ENCODE results near the gene AKNAD1.

DNA sequence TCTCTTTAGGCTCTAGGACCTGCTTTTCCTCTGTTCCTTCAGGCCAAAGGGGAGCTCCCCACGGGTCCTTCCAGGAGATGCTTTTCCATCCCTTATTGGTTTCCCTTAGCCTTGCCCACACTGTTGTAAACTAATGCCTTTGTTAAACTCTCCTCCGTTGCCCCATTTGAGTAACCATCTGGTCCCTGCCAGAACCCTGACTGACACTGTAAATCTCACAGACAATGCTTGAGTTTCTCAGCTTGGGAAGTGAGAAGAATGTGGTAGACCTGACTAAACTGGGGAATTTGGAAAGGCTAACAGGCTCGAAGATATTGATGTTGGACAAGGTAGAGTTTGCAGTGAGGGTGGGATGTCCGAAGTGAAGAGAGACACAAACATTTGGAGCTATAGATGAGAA, 11.4 kb downstream of the AKNAD1 start:
- TF ChIP-seq EZH2phosphoT487 (IDR thresholded peaks at IDR 0.05; ENCODE audit: insufficient read depth, low read depth) = no peak
- no peak for TF ChIP-seq EZH2 (IDR thresholded peaks at IDR 0.05; ENCODE audit: insufficient read depth, poor library complexity, severe bottlenecking)

All from GM23248 (cell line).